HG03045 (cell line): ENCODE results near the gene GPR63.

ENCODE experiments used
- ATAC-seq: cut with Tn5 transposase; IDR thresholded peaks from one replicate; pipeline ENCODE4 v1.9.1; 2021; ENCODE audit warnings: mild to moderate bottlenecking, moderate library complexity; ENCODE audit not compliant: unreplicated experiment

Gene GPR63

DNA sequence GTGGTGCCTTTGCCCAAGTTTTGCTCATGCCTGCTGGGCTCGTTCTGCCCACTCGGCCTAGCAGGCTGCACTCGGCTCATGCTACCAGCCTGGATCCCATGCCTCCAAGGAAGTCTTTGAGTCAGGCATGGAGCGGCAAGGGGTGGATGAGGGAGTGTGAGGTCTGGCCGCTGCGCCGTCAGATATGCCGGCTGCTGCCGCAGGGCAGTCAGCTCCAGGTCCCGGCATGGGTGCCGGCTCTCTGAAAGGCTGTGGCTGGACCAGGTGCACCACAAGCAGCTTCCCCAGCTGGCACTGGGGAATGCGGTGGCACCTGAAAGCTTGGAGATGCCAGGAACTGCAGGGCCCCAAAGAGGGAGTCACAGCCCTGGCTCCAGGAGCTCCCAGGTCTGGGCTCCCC lies 75.5 kb downstream of the GPR63 start:
- ATAC-seq, result no peak

DNA sequence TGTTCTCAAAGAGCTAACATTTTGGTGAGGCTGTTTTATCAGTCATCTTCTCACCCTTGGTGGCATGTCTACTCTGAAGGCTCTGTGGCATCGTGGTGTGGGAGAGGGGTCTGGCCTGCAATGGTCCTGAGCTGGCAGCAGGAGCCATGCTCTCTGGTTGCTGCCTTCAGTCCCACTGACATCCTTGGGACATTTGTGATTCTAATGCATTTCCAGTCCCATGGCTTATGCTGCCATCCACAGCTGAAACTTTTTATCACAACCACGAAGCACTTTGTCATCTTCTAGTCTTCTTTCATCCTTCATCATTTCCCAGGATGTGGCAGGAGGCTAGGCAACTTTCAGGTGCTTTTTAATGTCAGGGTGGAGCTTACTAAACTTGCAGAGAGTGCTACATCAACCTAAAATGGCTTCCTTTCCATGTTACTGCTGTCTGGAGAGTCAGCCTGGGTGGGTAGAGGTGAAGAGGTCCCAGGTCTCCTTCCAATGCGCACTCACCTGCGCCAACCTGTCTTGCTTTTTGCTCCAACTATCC lies 77.1 kb downstream of the GPR63 start:
- ATAC-seq, result no peak

DNA sequence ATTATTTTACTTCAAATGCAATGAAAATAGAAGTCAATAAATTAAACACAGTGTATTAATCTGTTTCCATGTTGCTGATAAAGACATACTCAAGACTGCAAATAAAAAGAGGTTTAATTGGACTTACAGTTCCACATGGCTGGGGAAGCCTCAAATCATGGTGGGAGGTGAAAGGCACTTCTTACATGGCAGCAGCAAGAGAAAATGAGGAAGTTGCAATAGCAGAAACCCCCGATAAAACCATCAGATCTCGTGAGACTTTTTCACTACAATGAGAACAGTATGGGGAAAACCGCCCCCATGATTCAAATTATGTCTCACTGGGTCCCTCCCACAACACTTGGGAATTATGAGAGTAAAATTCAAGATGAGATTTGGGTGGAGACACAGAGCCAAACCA lies 82.2 kb downstream of the GPR63 start:
- ATAC-seq, result no peak

DNA sequence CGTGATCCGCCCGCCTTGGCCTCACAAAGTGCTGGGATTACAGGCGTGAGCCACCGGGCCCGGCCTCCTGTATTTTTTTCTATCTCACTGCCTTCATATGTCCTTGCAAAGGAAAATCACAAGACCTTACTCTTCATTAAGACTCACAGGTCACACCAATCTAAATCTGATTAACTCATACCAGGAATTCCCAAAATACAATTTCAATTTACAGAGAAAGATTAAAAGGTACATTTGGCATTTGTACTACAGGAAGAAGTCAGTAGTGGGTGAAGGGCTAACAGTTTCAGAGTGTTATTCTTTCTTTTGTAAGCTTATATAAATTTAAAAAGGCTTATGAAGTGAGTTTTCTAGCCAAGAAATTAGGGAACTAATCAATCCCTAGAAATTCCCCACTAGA lies 87.4 kb downstream of the GPR63 start:
- ATAC-seq, result no peak
